WI38 (cell line): ENCODE measurements around the gene PTAR1.
A peak's percentile ranks its signal among the peaks of the same experiment; 100 is the strongest.
"Not testable (repeated sequence)": the region's sequence is repeated elsewhere in the genome, so short reads cannot be mapped to it uniquely, and the experiment has no call there.

Experiments used
- H3K4me3 ChIP-seq: 2 replicates; pipeline ENCODE4 v1.5.1; 2011; ENCODE audit warnings: low read depth, mild to moderate bottlenecking, control low read depth, low read length
- TF ChIP-seq, protein P1 (sequence below): IDR thresholded peaks from 2 replicates; pipeline ENCODE4 v1.5.1; 2012; ENCODE audit warnings: low read depth, mild to moderate bottlenecking, control low read depth, low read length

Gene PTAR1

DNA sequence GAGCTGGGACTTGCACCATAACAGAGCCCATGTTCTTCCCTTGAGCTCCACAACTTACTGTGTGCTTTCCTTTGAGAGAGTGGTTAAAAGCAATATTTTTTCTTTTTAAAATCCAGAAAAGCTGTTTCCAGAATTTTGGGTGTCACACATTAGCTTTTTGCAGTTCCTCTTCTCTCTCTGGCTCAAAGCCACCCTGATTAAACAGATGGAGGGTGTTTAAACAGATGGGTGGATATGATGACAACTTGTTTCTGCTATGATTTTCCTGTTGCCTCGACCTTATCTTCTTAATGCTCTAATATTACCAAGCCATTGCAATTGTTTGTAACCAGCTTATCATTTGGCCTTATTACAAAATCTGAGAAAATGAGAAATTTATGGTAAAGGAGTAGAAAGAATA is 37.9 kb upstream of the PTAR1 start:
- H3K4me3 ChIP-seq: no peak overlapping the region
- TF ChIP-seq, protein P1, sequence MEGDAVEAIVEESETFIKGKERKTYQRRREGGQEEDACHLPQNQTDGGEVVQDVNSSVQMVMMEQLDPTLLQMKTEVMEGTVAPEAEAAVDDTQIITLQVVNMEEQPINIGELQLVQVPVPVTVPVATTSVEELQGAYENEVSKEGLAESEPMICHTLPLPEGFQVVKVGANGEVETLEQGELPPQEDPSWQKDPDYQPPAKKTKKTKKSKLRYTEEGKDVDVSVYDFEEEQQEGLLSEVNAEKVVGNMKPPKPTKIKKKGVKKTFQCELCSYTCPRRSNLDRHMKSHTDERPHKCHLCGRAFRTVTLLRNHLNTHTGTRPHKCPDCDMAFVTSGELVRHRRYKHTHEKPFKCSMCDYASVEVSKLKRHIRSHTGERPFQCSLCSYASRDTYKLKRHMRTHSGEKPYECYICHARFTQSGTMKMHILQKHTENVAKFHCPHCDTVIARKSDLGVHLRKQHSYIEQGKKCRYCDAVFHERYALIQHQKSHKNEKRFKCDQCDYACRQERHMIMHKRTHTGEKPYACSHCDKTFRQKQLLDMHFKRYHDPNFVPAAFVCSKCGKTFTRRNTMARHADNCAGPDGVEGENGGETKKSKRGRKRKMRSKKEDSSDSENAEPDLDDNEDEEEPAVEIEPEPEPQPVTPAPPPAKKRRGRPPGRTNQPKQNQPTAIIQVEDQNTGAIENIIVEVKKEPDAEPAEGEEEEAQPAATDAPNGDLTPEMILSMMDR: no peak

DNA sequence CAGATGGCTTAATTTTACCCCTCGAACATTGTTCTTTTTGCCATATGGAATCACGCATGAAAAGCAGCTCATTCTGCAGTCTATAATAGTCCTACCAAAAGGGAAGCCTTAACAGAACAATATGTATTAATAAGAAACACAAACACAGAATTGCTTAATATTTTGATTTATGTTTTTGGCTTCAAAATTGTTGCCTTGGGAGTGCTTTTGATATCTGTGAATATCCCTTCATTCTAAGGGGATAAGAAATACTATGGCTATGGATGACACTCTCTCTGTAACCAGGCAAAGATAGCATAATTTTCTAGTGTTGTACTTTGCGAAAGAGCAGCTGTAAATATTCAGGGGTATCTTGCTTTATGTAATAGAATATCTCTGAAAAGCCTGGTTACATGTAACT is 34.5 kb upstream of the PTAR1 start:
- TF ChIP-seq, protein P1: no peak
- H3K4me3 ChIP-seq: no peak overlapping the region

DNA sequence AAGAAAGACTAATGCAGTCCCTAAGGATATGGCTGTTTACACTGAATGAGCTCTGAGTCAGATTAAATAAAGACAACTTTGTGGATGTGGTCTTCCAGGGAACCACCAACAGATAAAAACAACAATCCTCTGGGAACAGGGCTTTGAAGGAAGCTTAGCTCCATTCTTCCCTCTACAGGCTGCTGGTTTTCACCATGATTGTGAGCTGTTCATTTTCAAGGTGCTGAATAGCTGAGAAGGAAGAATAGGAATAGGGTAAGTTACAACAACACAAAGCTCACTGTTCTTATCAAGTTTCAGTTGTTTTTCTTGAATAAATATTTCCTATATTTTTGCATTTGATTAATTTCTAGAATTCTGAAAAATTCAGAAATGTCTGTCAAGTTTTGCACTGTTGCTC is 25.9 kb upstream of the PTAR1 start:
- no peak overlapping the region for H3K4me3 ChIP-seq
- TF ChIP-seq, protein P1: peak; percentile 32; the same call in 1 of the 2 replicates

DNA sequence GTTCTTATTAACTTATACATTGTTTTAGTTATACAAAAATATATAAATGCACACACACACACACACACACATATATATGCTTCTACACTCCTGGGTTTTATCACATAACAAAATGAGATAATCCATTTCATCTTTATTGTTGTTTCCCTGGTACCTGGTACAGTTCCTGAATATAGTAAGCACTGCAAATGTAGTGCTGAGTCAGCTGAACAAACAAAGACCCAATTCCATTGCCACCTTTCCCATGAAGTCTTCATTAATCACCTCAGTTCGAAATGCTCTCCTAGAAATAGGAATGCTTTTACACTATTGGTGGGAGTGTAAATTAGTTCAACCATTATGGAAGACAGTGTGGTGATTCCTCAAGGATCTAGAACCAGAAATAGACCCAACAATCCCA is 13.4 kb upstream of the PTAR1 start:
- H3K4me3 ChIP-seq: no peak overlapping the region
- TF ChIP-seq, protein P1: no peak

DNA sequence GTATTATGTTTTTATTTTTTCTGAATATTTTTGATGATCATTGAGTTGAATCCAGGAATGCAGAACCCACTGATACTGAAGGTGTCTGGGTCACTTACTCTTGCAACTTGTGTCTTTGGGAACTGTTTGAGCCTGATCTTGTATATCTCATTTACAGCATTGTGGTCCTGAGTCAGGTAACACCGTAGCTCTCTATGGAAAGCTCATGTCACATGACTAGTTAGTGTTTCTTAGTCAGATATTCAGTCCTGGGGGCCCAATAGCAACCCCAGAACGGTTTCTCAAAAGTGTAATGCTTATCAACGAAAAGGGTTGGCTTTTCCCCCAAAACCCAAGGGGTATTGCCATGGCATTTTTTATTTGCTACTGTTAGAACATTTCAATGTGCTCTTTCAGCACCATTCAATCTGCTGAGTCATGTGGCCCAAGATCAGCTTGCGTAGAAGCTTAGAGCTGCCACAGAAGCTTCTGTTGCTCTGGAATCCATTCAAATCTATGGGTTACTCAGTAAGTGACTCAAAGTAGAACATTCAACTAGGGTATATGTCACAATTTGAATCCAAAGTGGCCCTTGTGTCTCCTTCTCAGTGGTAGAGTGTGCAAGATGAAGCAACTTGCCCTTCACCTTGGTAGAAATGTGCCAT is 12.1 kb upstream of the PTAR1 start:
- no peak overlapping the region for H3K4me3 ChIP-seq
- TF ChIP-seq, protein P1: no peak

DNA sequence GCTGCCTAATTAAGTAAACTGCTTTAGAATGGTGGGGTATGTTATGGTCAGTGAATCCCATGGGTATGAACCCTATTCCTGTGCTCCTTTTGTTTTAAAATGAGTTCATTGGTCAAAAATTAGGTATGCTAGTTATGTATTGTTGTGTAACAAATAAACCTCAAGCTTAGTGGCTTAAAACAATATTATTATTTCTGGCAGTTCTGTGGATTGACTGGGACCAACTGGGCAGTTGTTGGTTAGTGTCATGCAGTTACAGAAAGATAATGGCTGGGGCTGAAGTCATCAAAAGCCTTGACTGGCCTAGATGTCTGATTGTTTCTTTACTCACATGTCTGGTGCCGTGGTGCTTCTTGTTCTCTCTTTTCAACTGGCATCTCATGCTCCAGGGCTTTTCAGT is 8.9 kb upstream of the PTAR1 start:
- TF ChIP-seq, protein P1: no peak
- H3K4me3 ChIP-seq: no peak overlapping the region

DNA sequence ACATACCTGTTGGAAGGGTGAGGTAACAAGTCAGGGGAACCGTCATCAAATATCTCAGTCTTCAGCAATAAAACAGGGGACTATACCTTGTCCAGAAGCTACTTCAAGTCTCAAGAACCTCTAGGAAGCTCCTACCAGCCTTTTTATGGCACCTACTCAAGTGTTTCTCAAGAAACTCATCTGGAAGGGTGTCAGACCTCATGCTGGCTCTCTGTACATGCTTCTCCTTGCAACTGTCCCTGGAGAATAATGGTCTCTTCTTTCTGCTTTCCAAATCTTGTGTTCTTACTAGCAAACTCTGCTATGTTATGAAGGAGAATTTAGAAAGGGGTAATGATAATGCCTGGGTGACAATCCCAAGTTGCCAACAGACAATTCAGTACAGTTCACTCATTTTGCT is 8.3 kb upstream of the PTAR1 start:
- H3K4me3 ChIP-seq: no peak overlapping the region
- TF ChIP-seq, protein P1: no peak

DNA sequence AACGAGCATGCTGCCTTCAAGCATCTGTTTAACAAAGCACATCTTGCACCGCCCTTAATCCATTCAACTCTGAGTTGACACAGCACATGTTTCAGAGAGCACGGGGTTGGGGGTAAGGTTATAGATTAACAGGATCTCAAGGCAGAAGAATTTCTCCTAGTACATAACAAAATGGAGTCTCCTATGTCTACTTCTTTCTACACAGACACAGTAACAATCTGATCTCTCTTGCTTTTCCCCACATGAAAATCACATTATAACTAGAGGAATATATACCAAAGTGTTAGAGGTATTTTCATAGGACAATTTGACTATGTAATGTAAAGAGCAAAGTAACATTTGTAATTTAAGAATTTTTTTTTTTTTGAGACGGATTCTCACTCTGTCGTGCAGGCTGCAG is 4.1 kb upstream of the PTAR1 start:
- not testable (repeated sequence) for H3K4me3 ChIP-seq
